ENCODE data around the gene NTM.

Gene NTM

DNA sequence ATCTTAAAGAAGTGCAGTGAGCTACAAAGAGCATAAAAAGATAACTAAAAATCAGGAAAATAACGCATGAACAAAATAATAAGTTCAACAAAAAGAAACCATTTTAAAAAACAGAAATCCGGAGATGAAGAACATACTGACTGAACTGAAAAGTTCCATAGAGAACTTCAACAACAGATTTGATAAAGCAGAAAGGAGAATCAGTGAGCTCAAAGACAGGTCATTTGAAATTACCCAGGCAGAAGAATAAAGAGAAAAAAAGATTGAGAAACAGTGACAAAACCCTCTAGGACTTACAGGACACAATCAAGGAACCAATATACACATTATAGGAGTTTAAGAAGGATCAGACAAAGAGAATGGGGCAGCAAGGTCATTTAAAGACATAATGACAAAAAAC, 334.3 kb downstream of the NTM start:
- Histone ChIP-seq H3K36me3 (ENCODE audit: insufficient read depth, low read length) (no peaks in the 10 kb centered on the region), H3K4me1 (ENCODE audit: insufficient read depth, low read length, severe bottlenecking) (no peaks in the 10 kb centered on the region), H3K9ac (ENCODE audit: low read length) (no peak overlapping the region), H3K27me3 (ENCODE audit: insufficient read depth, low read length) (no peaks in the 10 kb centered on the region), H3K4me3 (ENCODE audit: low read depth, low read length, poor library complexity, severe bottlenecking) (no peak overlapping the region), H4K20me1 (ENCODE audit: insufficient read depth, low read length) (no peaks in the 10 kb centered on the region), H3K4me2 (ENCODE audit: low read length) (no peak overlapping the region), H3K79me2 (ENCODE audit: insufficient read depth, low read length) (no peaks in the 10 kb centered on the region), H3F3A (ENCODE audit: insufficient read depth, low read length) (no peaks in the 10 kb centered on the region), H2AFZ (ENCODE audit: low read length) (no peak overlapping the region), H3K27ac (ENCODE audit: low read depth, low read length, poor library complexity, severe bottlenecking) (no peak overlapping the region), H3K9me3 (ENCODE audit: low read length) (no peaks in the 10 kb centered on the region), H3K9me2 (ENCODE audit: low read depth, low read length) (no peaks in the 10 kb centered on the region)
- TF ChIP-seq, protein P1, sequence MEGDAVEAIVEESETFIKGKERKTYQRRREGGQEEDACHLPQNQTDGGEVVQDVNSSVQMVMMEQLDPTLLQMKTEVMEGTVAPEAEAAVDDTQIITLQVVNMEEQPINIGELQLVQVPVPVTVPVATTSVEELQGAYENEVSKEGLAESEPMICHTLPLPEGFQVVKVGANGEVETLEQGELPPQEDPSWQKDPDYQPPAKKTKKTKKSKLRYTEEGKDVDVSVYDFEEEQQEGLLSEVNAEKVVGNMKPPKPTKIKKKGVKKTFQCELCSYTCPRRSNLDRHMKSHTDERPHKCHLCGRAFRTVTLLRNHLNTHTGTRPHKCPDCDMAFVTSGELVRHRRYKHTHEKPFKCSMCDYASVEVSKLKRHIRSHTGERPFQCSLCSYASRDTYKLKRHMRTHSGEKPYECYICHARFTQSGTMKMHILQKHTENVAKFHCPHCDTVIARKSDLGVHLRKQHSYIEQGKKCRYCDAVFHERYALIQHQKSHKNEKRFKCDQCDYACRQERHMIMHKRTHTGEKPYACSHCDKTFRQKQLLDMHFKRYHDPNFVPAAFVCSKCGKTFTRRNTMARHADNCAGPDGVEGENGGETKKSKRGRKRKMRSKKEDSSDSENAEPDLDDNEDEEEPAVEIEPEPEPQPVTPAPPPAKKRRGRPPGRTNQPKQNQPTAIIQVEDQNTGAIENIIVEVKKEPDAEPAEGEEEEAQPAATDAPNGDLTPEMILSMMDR (IDR thresholded peaks at IDR 0.05; ENCODE audit: low read length): no peak
- no peak for TF ChIP-seq EZH2 (IDR thresholded peaks at IDR 0.05; ENCODE audit: borderline replicate concordance, low read length)

DNA sequence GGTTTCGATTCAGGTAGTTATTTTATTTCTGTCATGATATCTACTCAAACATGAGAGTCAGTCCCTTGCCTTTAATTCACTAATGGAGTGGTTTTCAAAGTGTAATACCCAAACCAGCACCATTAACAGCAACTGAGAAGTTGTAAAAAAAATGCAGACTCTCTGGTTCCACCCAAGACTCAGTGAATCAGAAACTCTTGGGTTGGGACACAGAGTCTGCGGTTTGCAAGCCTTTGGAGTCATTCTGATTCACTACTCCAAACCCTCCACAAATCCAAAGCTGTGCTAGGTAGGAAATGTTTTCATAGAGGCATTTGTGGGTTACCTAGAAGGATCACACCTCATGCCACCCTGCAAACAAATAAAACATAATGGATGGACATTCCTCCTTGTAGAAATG, 340.1 kb downstream of the NTM start:
- Histone ChIP-seq H2AFZ (ENCODE audit: low read length) (no peak overlapping the region), H3K4me1 (ENCODE audit: insufficient read depth, low read length, severe bottlenecking) (no peaks in the 10 kb centered on the region), H4K20me1 (ENCODE audit: insufficient read depth, low read length) (no peaks in the 10 kb centered on the region), H3F3A (ENCODE audit: insufficient read depth, low read length) (no peaks in the 10 kb centered on the region), H3K36me3 (ENCODE audit: insufficient read depth, low read length) (no peaks in the 10 kb centered on the region), H3K27ac (ENCODE audit: low read depth, low read length, poor library complexity, severe bottlenecking) (no peak overlapping the region), H3K27me3 (ENCODE audit: insufficient read depth, low read length) (no peaks in the 10 kb centered on the region), H3K79me2 (ENCODE audit: insufficient read depth, low read length) (no peaks in the 10 kb centered on the region), H3K4me2 (ENCODE audit: low read length) (no peak overlapping the region), H3K9ac (ENCODE audit: low read length) (no peak overlapping the region), H3K4me3 (ENCODE audit: low read depth, low read length, poor library complexity, severe bottlenecking) (no peak overlapping the region), H3K9me2 (ENCODE audit: low read depth, low read length) (no peaks in the 10 kb centered on the region), H3K9me3 (ENCODE audit: low read length) (no peaks in the 10 kb centered on the region)
- no peak for TF ChIP-seq EZH2 (IDR thresholded peaks at IDR 0.05; ENCODE audit: borderline replicate concordance, low read length)
- TF ChIP-seq, protein P1 (IDR thresholded peaks at IDR 0.05; ENCODE audit: low read length): no peak

DNA sequence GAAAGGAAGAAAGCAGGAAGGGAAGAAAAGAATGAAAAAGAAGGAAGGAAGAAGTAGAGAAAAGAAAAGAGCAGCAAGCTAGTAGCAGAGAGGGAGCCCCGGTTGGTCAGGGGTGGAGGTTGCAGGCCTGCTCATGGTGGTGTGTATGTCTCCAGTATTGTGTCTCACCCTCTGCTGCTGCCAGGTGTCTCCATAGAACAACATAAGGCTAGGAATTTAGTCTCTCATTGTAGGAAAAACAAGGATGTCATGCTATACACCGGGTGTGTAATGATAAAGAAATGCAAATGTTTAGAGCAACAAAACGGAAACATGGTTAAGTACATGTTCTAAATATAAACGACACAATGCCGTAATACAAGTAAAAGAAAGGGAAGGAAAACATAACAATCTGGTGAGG, 342.5 kb downstream of the NTM start:
- H3K4me2 ChIP-seq (ENCODE audit: low read length): no peak overlapping the region
- H3K4me1 ChIP-seq (ENCODE audit: insufficient read depth, low read length, severe bottlenecking): no peaks in the 10 kb centered on the region
- H3K9me3 ChIP-seq (ENCODE audit: low read length): no peaks in the 10 kb centered on the region
- TF ChIP-seq EZH2 (IDR thresholded peaks at IDR 0.05; ENCODE audit: borderline replicate concordance, low read length): no peak
- TF ChIP-seq, protein P1 (IDR thresholded peaks at IDR 0.05; ENCODE audit: low read length): no peak
- no peak overlapping the region for H3K4me3 ChIP-seq (ENCODE audit: low read depth, low read length, poor library complexity, severe bottlenecking)
- H3K36me3 ChIP-seq (ENCODE audit: insufficient read depth, low read length): no peaks in the 10 kb centered on the region
- no peaks in the 10 kb centered on the region for H3K79me2 ChIP-seq (ENCODE audit: insufficient read depth, low read length)
- H4K20me1 ChIP-seq (ENCODE audit: insufficient read depth, low read length): no peaks in the 10 kb centered on the region
- no peak overlapping the region for H2AFZ ChIP-seq (ENCODE audit: low read length)
- no peaks in the 10 kb centered on the region for H3K27me3 ChIP-seq (ENCODE audit: insufficient read depth, low read length)
- H3K27ac ChIP-seq (ENCODE audit: low read depth, low read length, poor library complexity, severe bottlenecking): no peak overlapping the region
- no peaks in the 10 kb centered on the region for H3F3A ChIP-seq (ENCODE audit: insufficient read depth, low read length)
- no peak overlapping the region for H3K9ac ChIP-seq (ENCODE audit: low read length)
- H3K9me2 ChIP-seq (ENCODE audit: low read depth, low read length): no peaks in the 10 kb centered on the region

All from OCI-LY1 (cell line).